CD14-positive monocyte (primary cell): Measurements from ENCODE around the gene PIKFYVE. TPM values are rescaled to one million over a fixed set of nuclear protein-coding genes. Genes with fewer than 3 reads are reported as not detected.
A peak's percentile ranks its signal among the peaks of the same experiment; 100 is the strongest.

Experiments
- DNase-seq, 3 donors: peaks; one replicate each; pipeline ENCODE4 v3.0.0-alpha.2; 2011 to 2022
- H2AFZ ChIP-seq: 2 replicates; pipeline ENCODE4 v1.6.0; 2012; ENCODE audit warnings: mild to moderate bottlenecking, low read depth, low read length, inconsistent platforms; ENCODE audit not compliant: insufficient read depth, poor library complexity, severe bottlenecking
- H3K27ac ChIP-seq, 2 donors: 1 replicate in 1 of 2; 2 replicates in 1 of 2; pipeline ENCODE4 v1.5.1; 2012 to 2013; ENCODE audit warnings: low read length in 2 of 2, control low read depth in 1 of 2, inconsistent platforms in 1 of 2, low read depth in 1 of 2, mild to moderate bottlenecking in 1 of 2
- H3K27me3 ChIP-seq, 2 donors: one replicate each; pipeline versions ENCODE4 v1.6.0 to v1.6.1; 2011 to 2013; ENCODE audit warnings: low read length in 2 of 2; ENCODE audit not compliant: control insufficient read depth in 2 of 2, insufficient read depth in 2 of 2
- H3K36me3 ChIP-seq, 2 donors: replicated peaks in 1 of 2; 1 replicate in 1 of 2; 2 replicates in 1 of 2; pipeline versions ENCODE4 v1.5.1 to v1.6.1; 2012 to 2013; ENCODE audit warnings: low read length in 2 of 2, control low read depth in 1 of 2, inconsistent platforms in 1 of 2, mild to moderate bottlenecking in 1 of 2; ENCODE audit not compliant: insufficient read depth in 2 of 2, control insufficient read depth in 1 of 2
- H3K4me1 ChIP-seq, 2 donors: 1 replicate in 1 of 2; 2 replicates in 1 of 2; pipeline versions ENCODE4 v1.5.1 to v1.6.1; 2012 to 2013; ENCODE audit warnings: low read length in 2 of 2, control low read depth in 1 of 2, inconsistent platforms in 1 of 2, mild to moderate bottlenecking in 1 of 2, moderate library complexity in 1 of 2; ENCODE audit not compliant: insufficient read depth in 2 of 2, control insufficient read depth in 1 of 2
- H3K4me2 ChIP-seq: replicated peaks from 2 replicates; pipeline ENCODE3; 2012; ENCODE audit warnings: low read length, moderate library complexity, mild to moderate bottlenecking; ENCODE audit not compliant: poor library complexity, severe bottlenecking; ENCODE audit errors: extremely low read depth
- H3K4me3 ChIP-seq, 3 experiments: fragments of 200-600 bp in 1 of 3; sonication (generic) in 1 of 3; replicated peaks in 1 of 3; 1 replicate in 2 of 3; 2 replicates in 1 of 3; pipeline ENCODE4 v1.5.1; 2011 to 2013; ENCODE audit warnings: low read length in 3 of 3, mild to moderate bottlenecking in 3 of 3, control low read depth in 2 of 3, low read depth in 2 of 3, inconsistent platforms in 1 of 3, moderate library complexity in 1 of 3
- H3K79me2 ChIP-seq: 2 replicates; pipeline ENCODE4 v1.6.0; 2012; ENCODE audit warnings: mild to moderate bottlenecking, control low read depth, inconsistent platforms, low read length, moderate library complexity; ENCODE audit not compliant: insufficient read depth
- H3K9ac ChIP-seq: 2 replicates; pipeline ENCODE4 v1.6.0; 2017; ENCODE audit warnings: low read length, mild to moderate bottlenecking; ENCODE audit not compliant: insufficient read depth, poor library complexity, severe bottlenecking
- H3K9me3 ChIP-seq, 2 donors: replicated peaks in 1 of 2; 1 replicate in 1 of 2; 2 replicates in 1 of 2; pipeline versions ENCODE4 v1.5.1 to v1.6.1; 2012 to 2013; ENCODE audit warnings: low read length in 2 of 2, control low read depth in 1 of 2; ENCODE audit not compliant: control insufficient read depth in 1 of 2, insufficient read depth in 1 of 2
- H4K20me1 ChIP-seq: 2 replicates; pipeline ENCODE4 v1.6.0; 2012; ENCODE audit warnings: mild to moderate bottlenecking, low read length, control low read depth, moderate library complexity; ENCODE audit not compliant: insufficient read depth
- H3K27ac Mint-ChIP-seq, 7 donors: one replicate each; pipeline ENCODE4 v1.8.0; 2020; ENCODE audit warnings: mild to moderate bottlenecking in 7 of 7, mixed read lengths in 7 of 7, moderate library complexity in 6 of 7, inconsistent platforms in 2 of 7
- H3K27me3 Mint-ChIP-seq, 3 donors: one replicate each; pipeline ENCODE4 v1.8.0; 2021 to 2022; ENCODE audit warnings: low read depth in 3 of 3, mild to moderate bottlenecking in 3 of 3, mixed read lengths in 3 of 3, moderate library complexity in 3 of 3, inconsistent platforms in 1 of 3
- H3K36me3 Mint-ChIP-seq, 2 donors: one replicate each; pipeline ENCODE4 v1.8.0; 2020; ENCODE audit warnings: mixed read lengths in 2 of 2, inconsistent platforms in 1 of 2, mild to moderate bottlenecking in 1 of 2
- H3K4me1 Mint-ChIP-seq: one replicate; pipeline ENCODE4 v1.8.0; 2020; ENCODE audit warnings: mild to moderate bottlenecking, mixed read lengths
- H3K4me3 Mint-ChIP-seq, 2 donors: one replicate each; pipeline ENCODE4 v1.8.0; 2020; ENCODE audit warnings: mild to moderate bottlenecking in 2 of 2, mixed read lengths in 2 of 2, moderate library complexity in 1 of 2
- H3K9me3 Mint-ChIP-seq, 7 donors: one replicate each; pipeline ENCODE4 v1.8.0; 2020 to 2022; ENCODE audit warnings: mixed read lengths in 7 of 7, mild to moderate bottlenecking in 6 of 7, moderate library complexity in 6 of 7, inconsistent platforms in 2 of 7
- WGBS: methylation state at CpG from one replicate; pipeline ENCODE4 v1.1.5; 2013; ENCODE audit warnings: missing lambda C conversion rate; ENCODE audit not compliant: insufficient coverage; 5-methylcytosine and 5-hydroxymethylcytosine counted together
- intact Hi-C, 2 donors: fragments of 100-400 bp; cut with micrococcal nuclease; formaldehyde crosslinking; loops; one replicate each; pipeline versions ENCODE4 v1.15.0 to v1.15.1; 2023
- polyA plus RNA-seq, 3 donors: library from polyadenylated mRNA; depleted of rRNA in 1 of 3; unstranded in 2 of 3; stranded (reverse) in 1 of 3; fragments of 300-500 nt in 2 of 3; fragments of >200 nt in 1 of 3; fragmentation: Illumina TruSeq in 2 of 3; gene quantifications; 1 replicate in 2 of 3; 2 replicates in 1 of 3; pipeline ENCODE4 v1.2.3, GENCODE V29; 2012 to 2021
- TF ChIP-seq, protein P1 (sequence below): fragments of 200-600 bp; IDR thresholded peaks from one replicate; pipeline ENCODE4 v1.8.0; 2022; ENCODE audit warnings: antibody characterized with exemption, mild to moderate bottlenecking

Gene PIKFYVE
- polyA plus RNA-seq, 3 donors = 3.5 to 17.6 (median 6.2) TPM

DNA sequence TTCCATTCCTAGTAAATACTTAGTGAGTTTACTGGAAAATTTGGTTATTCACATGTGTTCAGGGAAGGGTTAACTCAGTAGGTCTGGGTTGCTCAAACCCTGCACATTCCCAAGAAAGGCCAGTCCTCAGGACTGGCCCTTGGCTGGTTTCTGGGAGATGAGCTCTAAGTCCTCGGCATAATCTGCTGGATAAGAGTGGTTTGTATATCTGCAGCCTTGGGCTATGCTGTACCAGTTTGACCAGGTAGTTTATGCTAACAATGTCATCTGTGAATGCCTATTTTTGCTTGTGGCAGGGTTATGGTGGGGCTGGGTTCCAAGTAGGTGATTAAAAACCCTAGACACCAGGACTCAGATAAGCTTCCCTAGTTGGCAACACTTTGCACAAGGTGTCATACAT lies 133.1 kb downstream of the PIKFYVE start:
- Mint-ChIP-seq H3K4me3 (no peak overlapping the region), H3K27me3 (peaks cover 3 to 7% (median 4%) of the 10 kb centered on the region in 3 donors), H3K27ac (no peak overlapping the region)

GRCh38 chr2:208406474-208407451 lies 140.7 kb downstream of the PIKFYVE start, which contains the start of gene PTH2R:
TSS of gene PTH2R (plus strand) at chr2:208406792. CDS start at chr2:208407044, 252 bp downstream.
- Mint-ChIP-seq H3K36me3 (peaks cover 0 to 4% of the 10 kb centered on the region in 2 donors), H3K4me3 (peak within 1 kb of the TSS; percentile 17 to 83), H3K9me3 (peaks cover 0 to 12% (median 2%) of the 10 kb centered on the region in 7 donors), H3K27me3 (peaks cover 45 to 57% (median 45%) of the 10 kb centered on the region in 3 donors), H3K27ac (no peak within 1 kb of the TSS), H3K4me1 (peaks cover 6% of the 10 kb centered on the region)
- no peak within 1 kb of the TSS for H3K9ac ChIP-seq
- intact Hi-C loops = no loop called here
- DNase-seq = no peak
- no peak within 1 kb of the TSS for H3K27ac ChIP-seq
- H3K9me3 ChIP-seq = peaks cover 0 to 9% of the 10 kb centered on the region in 2 donors
- H4K20me1 ChIP-seq = no peaks in the 10 kb centered on the region
- H3K36me3 ChIP-seq = no peaks in the 10 kb centered on the region
- no peaks in the 10 kb centered on the region for H3K79me2 ChIP-seq
- TF ChIP-seq, protein P1, sequence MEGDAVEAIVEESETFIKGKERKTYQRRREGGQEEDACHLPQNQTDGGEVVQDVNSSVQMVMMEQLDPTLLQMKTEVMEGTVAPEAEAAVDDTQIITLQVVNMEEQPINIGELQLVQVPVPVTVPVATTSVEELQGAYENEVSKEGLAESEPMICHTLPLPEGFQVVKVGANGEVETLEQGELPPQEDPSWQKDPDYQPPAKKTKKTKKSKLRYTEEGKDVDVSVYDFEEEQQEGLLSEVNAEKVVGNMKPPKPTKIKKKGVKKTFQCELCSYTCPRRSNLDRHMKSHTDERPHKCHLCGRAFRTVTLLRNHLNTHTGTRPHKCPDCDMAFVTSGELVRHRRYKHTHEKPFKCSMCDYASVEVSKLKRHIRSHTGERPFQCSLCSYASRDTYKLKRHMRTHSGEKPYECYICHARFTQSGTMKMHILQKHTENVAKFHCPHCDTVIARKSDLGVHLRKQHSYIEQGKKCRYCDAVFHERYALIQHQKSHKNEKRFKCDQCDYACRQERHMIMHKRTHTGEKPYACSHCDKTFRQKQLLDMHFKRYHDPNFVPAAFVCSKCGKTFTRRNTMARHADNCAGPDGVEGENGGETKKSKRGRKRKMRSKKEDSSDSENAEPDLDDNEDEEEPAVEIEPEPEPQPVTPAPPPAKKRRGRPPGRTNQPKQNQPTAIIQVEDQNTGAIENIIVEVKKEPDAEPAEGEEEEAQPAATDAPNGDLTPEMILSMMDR = no peak
- H2AFZ ChIP-seq = no peak within 1 kb of the TSS
- H3K4me1 ChIP-seq = no peaks in the 10 kb centered on the region
- WGBS = 3% methylated on average over 77 of the region's 82 CpGs
- H3K27me3 ChIP-seq = peaks cover 58 to 70% of the 10 kb centered on the region in 2 donors
- H3K4me3 ChIP-seq = no peak within 1 kb of the TSS
- H3K4me2 ChIP-seq = no peak within 1 kb of the TSS

More for the DNA sequence above, 133.1 kb downstream of the PIKFYVE start:
- TF ChIP-seq, protein P1 = no peak
- H4K20me1 ChIP-seq = no peaks in the 10 kb centered on the region
- H3K9me3 ChIP-seq = peaks cover 9 to 14% of the 10 kb centered on the region in 2 donors
- H3K27me3 ChIP-seq = peaks cover 9 to 11% of the 10 kb centered on the region in 2 donors
- no peak for DNase-seq
- H3K36me3 Mint-ChIP-seq = no peaks in the 10 kb centered on the region
- intact Hi-C loops = no loop called here
- H3K9ac ChIP-seq = no peak overlapping the region
- 100% methylated on average over 1 of the region's 1 CpG for WGBS
- H3K4me1 ChIP-seq = no peaks in the 10 kb centered on the region
- H3K36me3 ChIP-seq = no peaks in the 10 kb centered on the region
- no peak overlapping the region for H2AFZ ChIP-seq
- no peaks in the 10 kb centered on the region for H3K4me1 Mint-ChIP-seq
- no peaks in the 10 kb centered on the region for H3K79me2 ChIP-seq
- H3K9me3 Mint-ChIP-seq = peaks cover 3 to 16% (median 12%) of the 10 kb centered on the region in 7 donors
- no peak overlapping the region for H3K27ac ChIP-seq
- no peak overlapping the region for H3K4me3 ChIP-seq
- H3K4me2 ChIP-seq = no peak overlapping the region
